ENCODE measurements around the gene TCF12. TPM values are rescaled to one million over a fixed set of nuclear protein-coding genes. Genes with fewer than 3 reads are reported as not detected.

Gene TCF12
- total RNA-seq, 1 donor from 2014 or later, result 194 TPM

GRCh38 chr15:57298204-57298603 lies 379.8 kb downstream of the TCF12 start:
- no peak for DNase-seq (ENCODE audit: low spot score in 2 of 2, unreplicated experiment in 2 of 2)
- Mint-ChIP-seq H3K27me3 (ENCODE audit: low read depth) (no peaks in the 10 kb centered on the region), H3K4me3 (no peak overlapping the region), H3K4me1 (peaks cover 25% of the 10 kb centered on the region), H3K27ac (no peak overlapping the region), H3K36me3 (peaks cover 7% of the 10 kb centered on the region), H3K9me3 (peaks cover 2% of the 10 kb centered on the region)
- no peak for TF ChIP-seq CTCF (IDR thresholded peaks at IDR 0.05; ENCODE audit: unreplicated experiment)

- Mint-ChIP-seq H3K4me3 (no peak overlapping the region), H3K27ac (peak overlapping the region; percentile 1), H3K9me3 (no peaks in the 10 kb centered on the region), H3K4me1 (peaks cover 25% of the 10 kb centered on the region), H3K27me3 (ENCODE audit: low read depth) (no peaks in the 10 kb centered on the region), H3K36me3 (no peaks in the 10 kb centered on the region)
- no peak for DNase-seq (ENCODE audit: low spot score in 2 of 2, unreplicated experiment in 2 of 2)
- no peak for TF ChIP-seq CTCF (IDR thresholded peaks at IDR 0.05; ENCODE audit: unreplicated experiment)
These were observed 380.6 kb downstream of the TCF12 start for GRCh38 chr15:57298843-57299550.

GRCh38 chr15:57301307-57301706 lies 382.9 kb downstream of the TCF12 start:
- Mint-ChIP-seq H3K36me3 (no peaks in the 10 kb centered on the region), H3K4me1 (peaks cover 29% of the 10 kb centered on the region), H3K9me3 (no peaks in the 10 kb centered on the region), H3K4me3 (no peak overlapping the region), H3K27me3 (ENCODE audit: low read depth) (no peaks in the 10 kb centered on the region), H3K27ac (no peak overlapping the region)
- no peak for TF ChIP-seq CTCF (IDR thresholded peaks at IDR 0.05; ENCODE audit: unreplicated experiment)
- no peak for DNase-seq (ENCODE audit: low spot score in 2 of 2, unreplicated experiment in 2 of 2)

- Mint-ChIP-seq H3K4me1 (peaks cover 23% of the 10 kb centered on the region), H3K36me3 (no peaks in the 10 kb centered on the region), H3K27ac (no peak overlapping the region), H3K9me3 (no peaks in the 10 kb centered on the region), H3K4me3 (no peak overlapping the region), H3K27me3 (ENCODE audit: low read depth) (no peaks in the 10 kb centered on the region)
- no peak for TF ChIP-seq CTCF (IDR thresholded peaks at IDR 0.05; ENCODE audit: unreplicated experiment)
- no peak for DNase-seq (ENCODE audit: low spot score in 2 of 2, unreplicated experiment in 2 of 2)
These were observed 384.3 kb downstream of the TCF12 start for GRCh38 chr15:57302640-57303257.

- Mint-ChIP-seq H3K36me3 (no peaks in the 10 kb centered on the region), H3K4me1 (peaks cover 11% of the 10 kb centered on the region), H3K27me3 (ENCODE audit: low read depth) (no peaks in the 10 kb centered on the region), H3K27ac (no peak overlapping the region), H3K9me3 (no peaks in the 10 kb centered on the region), H3K4me3 (peak overlapping the region; percentile 18)
- TF ChIP-seq CTCF (IDR thresholded peaks at IDR 0.05; ENCODE audit: unreplicated experiment), result no peak
- no peak for DNase-seq (ENCODE audit: low spot score in 2 of 2, unreplicated experiment in 2 of 2)
These were observed 386.6 kb downstream of the TCF12 start for GRCh38 chr15:57305009-57305408.

Measured in mesothelial cell of epicardium (in vitro differentiated cells).